Activated naive CD4-positive, alpha-beta T cell treated with anti-CD3 and anti-CD28 coated beads, Interleukin-2, amount 50 U/mL, for 24 hours (primary cell): Measurements from ENCODE around the gene FLRT3.

Source experiments
- H3K27ac Mint-ChIP-seq: one replicate; pipeline ENCODE4 v1.8.0; 2021; ENCODE audit warnings: mild to moderate bottlenecking, mixed read lengths
- H3K27me3 Mint-ChIP-seq: one replicate; pipeline ENCODE4 v1.8.0; 2021; ENCODE audit warnings: mixed read lengths
- H3K36me3 Mint-ChIP-seq: one replicate; pipeline ENCODE4 v1.8.0; 2021; ENCODE audit warnings: mixed read lengths
- H3K4me1 Mint-ChIP-seq: one replicate; pipeline ENCODE4 v1.8.0; 2021; ENCODE audit warnings: mixed read lengths
- H3K4me3 Mint-ChIP-seq: one replicate; pipeline ENCODE4 v1.8.0; 2021; ENCODE audit warnings: mild to moderate bottlenecking, mixed read lengths
- H3K9me3 Mint-ChIP-seq: one replicate; pipeline ENCODE4 v1.8.0; 2021; ENCODE audit warnings: mixed read lengths

Gene FLRT3

DNA sequence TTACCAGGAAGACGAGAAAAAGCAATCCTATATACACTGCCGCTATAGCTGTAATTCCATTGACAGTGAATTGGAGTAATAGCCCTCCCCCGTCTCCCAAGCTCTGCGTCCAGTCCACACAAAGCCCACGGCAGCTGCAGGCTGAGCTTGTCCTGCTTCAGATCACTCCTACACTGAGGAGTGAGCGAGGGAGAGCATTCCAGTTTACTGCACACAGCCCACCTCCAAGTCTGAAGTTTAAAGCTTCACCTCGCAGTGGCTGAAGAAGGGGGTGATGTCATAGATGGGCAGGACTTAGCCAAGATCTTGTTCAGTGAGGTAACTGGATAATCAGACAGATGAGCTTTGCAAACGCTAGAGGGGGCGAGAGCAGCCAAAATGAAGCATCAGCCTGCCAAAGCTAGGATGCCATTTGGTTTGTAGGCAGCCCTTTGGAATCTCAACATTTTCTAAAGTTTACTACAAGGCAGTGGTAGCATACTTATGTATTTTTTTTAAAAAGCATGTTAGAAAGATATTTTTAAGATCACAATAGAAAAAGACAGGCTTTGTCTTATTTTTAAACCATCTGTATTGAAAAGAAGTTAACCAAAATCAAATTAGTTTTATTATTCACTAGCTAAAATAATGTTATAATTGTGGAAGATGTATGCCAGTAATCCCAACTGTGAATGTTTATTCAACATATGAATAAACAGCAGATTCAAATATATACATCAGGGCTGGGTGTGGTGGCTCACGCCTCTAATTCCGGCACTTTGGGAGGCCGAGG, at the start of gene FLRT3:
TSS of gene FLRT3 (minus strand) at position 213 of the 772 bp plus-strand sequence. CDS start 10,106 bp downstream, outside the sequence.
- Mint-ChIP-seq H3K36me3 (no peaks in the 10 kb centered on the region), H3K9me3 (peaks cover 12% of the 10 kb centered on the region), H3K4me3 (no peak within 1 kb of the TSS), H3K4me1 (no peaks in the 10 kb centered on the region), H3K27ac (no peak within 1 kb of the TSS), H3K27me3 (no peaks in the 10 kb centered on the region)

- Mint-ChIP-seq H3K36me3 (peaks cover 1% of the 10 kb centered on the region), H3K27ac (no peak overlapping the region), H3K27me3 (no peaks in the 10 kb centered on the region), H3K4me1 (no peaks in the 10 kb centered on the region), H3K4me3 (no peak overlapping the region), H3K9me3 (peaks cover 14% of the 10 kb centered on the region)
Observed at GRCh38 chr20:14386726-14387125, 49.3 kb upstream of the FLRT3 start.

DNA sequence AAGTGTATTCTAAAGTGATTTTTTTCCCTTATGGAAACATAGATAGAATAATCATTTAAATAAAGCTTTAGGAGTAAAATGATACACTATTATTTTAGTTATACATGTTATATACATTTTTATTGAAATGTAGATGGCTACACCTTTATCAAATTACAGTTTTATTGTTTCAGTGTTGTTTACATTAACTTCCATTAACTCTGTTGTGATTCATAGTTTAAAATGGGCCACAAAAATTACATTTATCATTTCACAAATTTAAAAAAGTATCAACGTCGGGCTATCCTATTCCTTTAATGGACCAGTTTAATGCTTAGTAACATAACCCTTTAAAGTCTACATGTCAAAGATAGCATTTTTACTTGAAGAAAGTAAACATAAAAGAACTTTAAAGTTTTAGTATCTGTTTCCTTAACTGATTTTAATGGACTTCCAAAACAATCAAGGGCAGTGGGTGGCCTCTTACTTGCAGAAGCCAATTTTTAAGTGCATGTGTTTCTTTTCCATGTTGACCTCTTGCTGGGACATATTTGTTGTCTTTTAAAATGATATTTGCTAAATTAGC, 47.8 kb upstream of the FLRT3 start:
- peaks cover 1% of the 10 kb centered on the region for H3K36me3 Mint-ChIP-seq
- H3K27me3 Mint-ChIP-seq = no peaks in the 10 kb centered on the region
- no peak overlapping the region for H3K4me3 Mint-ChIP-seq
- no peak overlapping the region for H3K27ac Mint-ChIP-seq
- peaks cover 9% of the 10 kb centered on the region for H3K9me3 Mint-ChIP-seq
- no peaks in the 10 kb centered on the region for H3K4me1 Mint-ChIP-seq

GRCh38 chr20:14384416-14385175, 47.2 kb upstream of the FLRT3 start:
- H3K4me3 Mint-ChIP-seq = no peak overlapping the region
- H3K4me1 Mint-ChIP-seq = no peaks in the 10 kb centered on the region
- H3K36me3 Mint-ChIP-seq = peaks cover 1% of the 10 kb centered on the region
- no peaks in the 10 kb centered on the region for H3K27me3 Mint-ChIP-seq
- H3K9me3 Mint-ChIP-seq = peaks cover 5% of the 10 kb centered on the region
- H3K27ac Mint-ChIP-seq = no peak overlapping the region

DNA sequence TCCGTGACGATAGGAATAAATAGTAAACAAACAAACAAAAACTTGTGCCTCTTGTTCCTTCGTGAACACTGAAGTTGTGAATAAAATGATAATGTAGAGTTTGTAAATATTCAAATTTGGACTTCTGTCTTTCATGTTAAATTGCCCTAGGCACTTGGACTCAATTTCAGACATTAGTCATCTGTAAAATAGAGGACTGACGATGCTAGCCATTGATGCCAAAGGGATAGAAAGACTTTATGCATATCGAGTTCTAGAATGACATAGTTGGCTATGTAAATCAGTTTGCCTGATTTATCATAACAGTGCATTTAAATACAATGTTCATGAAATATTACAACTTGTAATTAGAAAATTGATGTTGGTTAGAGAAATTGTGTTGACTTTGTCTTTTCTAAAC, 45.9 kb upstream of the FLRT3 start:
- peaks cover 5% of the 10 kb centered on the region for H3K9me3 Mint-ChIP-seq
- no peak overlapping the region for H3K4me3 Mint-ChIP-seq
- H3K27ac Mint-ChIP-seq = no peak overlapping the region
- H3K36me3 Mint-ChIP-seq = no peaks in the 10 kb centered on the region
- H3K4me1 Mint-ChIP-seq = no peaks in the 10 kb centered on the region
- no peaks in the 10 kb centered on the region for H3K27me3 Mint-ChIP-seq

DNA sequence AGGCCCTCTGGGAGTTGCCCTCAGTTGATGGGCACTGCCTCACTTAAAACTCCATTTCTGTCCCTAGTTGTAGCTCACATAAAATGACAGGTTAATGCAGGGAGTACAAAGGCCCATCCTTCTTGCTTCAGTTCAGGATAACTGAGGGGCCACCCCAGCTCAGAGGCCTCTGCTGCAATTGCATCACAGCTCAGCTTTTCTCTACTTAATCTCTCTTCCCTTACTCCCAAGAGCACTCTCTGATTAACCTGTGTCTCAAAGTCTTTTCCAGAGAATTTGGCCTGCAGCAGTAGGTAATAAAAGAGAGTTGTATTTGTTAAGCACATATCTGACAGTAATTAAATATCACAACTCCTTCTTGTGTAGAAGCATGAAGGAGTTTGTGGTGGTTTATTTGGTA, 40.9 kb upstream of the FLRT3 start:
- no peaks in the 10 kb centered on the region for H3K4me1 Mint-ChIP-seq
- H3K4me3 Mint-ChIP-seq = no peak overlapping the region
- no peaks in the 10 kb centered on the region for H3K9me3 Mint-ChIP-seq
- H3K27me3 Mint-ChIP-seq = no peaks in the 10 kb centered on the region
- no peak overlapping the region for H3K27ac Mint-ChIP-seq
- no peaks in the 10 kb centered on the region for H3K36me3 Mint-ChIP-seq

- Mint-ChIP-seq H3K27ac (no peak overlapping the region), H3K9me3 (no peaks in the 10 kb centered on the region), H3K27me3 (no peaks in the 10 kb centered on the region), H3K4me1 (no peaks in the 10 kb centered on the region), H3K36me3 (no peaks in the 10 kb centered on the region), H3K4me3 (no peak overlapping the region)
Observed at GRCh38 chr20:14375416-14375985, 38.1 kb upstream of the FLRT3 start.

DNA sequence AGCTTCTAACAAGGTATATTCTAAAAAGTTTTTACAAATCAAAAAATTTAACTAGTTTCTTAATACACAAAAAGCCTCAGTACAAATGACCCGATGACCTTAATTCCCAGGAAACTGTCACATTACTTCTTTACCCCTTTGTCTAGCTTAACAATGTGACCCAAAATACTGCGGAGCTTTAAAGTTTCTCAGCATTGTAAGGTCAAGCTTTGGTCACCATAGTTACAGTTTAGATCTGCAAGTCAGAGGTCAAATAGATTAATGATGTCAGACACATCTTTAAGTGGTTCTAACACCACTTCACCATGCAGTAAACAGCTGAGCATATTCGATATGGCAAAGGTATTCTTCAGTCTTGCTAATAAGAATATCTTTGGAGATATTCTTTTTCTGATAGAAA, 36.8 kb upstream of the FLRT3 start:
- H3K27ac Mint-ChIP-seq = no peak overlapping the region
- H3K4me3 Mint-ChIP-seq = no peak overlapping the region

DNA sequence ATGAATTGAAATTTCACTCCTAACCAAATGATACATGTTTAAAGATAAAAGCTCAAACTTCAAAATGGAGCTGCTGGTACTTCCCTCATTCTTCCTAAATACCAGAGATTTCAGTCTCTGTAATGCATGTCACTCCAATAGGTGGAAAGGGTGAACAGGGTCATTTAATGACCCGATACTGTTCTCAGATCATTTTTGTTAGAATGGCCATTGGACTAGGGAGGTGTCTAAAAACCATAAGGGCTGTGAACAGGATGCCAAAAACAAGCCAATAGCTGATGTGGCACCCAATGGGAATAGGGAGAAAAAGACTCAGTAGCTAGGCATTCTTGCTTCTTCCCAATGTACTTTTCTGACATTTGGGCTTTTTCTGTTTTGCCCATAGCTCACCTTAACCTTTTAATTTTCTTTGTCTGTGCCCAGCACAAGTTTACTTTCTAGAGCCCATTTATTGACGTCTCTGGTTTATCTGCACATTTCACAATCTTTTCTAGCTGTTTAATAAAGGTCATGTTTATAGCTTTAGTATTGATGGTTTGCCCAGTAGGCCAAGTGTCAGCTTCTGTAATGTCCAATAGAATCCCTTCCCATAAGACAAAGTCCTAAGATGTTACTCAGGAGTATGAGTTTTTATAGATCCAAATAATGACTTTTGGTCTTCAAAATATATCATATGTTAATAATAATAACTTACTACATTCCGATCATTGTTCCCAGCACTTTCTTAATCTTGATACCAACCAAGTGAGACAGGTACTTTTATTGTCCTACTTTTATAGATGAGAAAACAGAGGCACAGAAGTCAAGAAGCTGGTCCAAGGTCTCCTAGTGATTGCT, 24.3 kb upstream of the FLRT3 start:
- no peak overlapping the region for H3K27ac Mint-ChIP-seq
- H3K27me3 Mint-ChIP-seq = no peaks in the 10 kb centered on the region
- H3K9me3 Mint-ChIP-seq = peaks cover 13% of the 10 kb centered on the region
- H3K4me1 Mint-ChIP-seq = no peaks in the 10 kb centered on the region
- H3K36me3 Mint-ChIP-seq = no peaks in the 10 kb centered on the region
- H3K4me3 Mint-ChIP-seq = no peak overlapping the region

More for the DNA sequence above, 36.8 kb upstream of the FLRT3 start:
- H3K4me1 Mint-ChIP-seq = no peaks in the 10 kb centered on the region
- no peaks in the 10 kb centered on the region for H3K9me3 Mint-ChIP-seq
- no peaks in the 10 kb centered on the region for H3K27me3 Mint-ChIP-seq
- H3K36me3 Mint-ChIP-seq = no peaks in the 10 kb centered on the region

DNA sequence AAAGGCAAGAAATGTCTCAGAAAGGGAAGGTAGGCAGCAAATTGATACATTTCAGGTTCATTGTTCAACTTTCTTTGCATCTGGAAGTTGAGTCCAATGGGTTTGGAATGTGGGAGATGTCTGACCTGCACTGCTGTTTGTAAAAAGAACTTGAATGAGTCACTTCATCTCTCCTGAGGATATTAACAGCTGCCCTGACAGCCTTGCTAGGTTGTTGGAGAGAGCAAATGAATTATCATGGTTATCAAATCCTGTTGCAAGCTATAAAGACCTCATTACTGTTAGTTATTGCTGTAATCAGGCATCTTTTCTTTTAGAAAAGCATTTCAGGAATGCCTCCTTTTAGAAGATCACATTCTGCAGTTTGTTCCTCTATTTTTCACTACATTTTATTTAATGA, 23.0 kb upstream of the FLRT3 start:
- Mint-ChIP-seq H3K4me3 (no peak overlapping the region), H3K36me3 (no peaks in the 10 kb centered on the region), H3K27ac (no peak overlapping the region), H3K4me1 (no peaks in the 10 kb centered on the region), H3K9me3 (peaks cover 6% of the 10 kb centered on the region), H3K27me3 (no peaks in the 10 kb centered on the region)

- Mint-ChIP-seq H3K9me3 (peaks cover 11% of the 10 kb centered on the region), H3K36me3 (no peaks in the 10 kb centered on the region), H3K27me3 (no peaks in the 10 kb centered on the region), H3K4me3 (no peak overlapping the region), H3K27ac (no peak overlapping the region), H3K4me1 (no peaks in the 10 kb centered on the region)
Observed at GRCh38 chr20:14355791-14356190, 18.4 kb upstream of the FLRT3 start.

GRCh38 chr20:14344746-14345145, 7.3 kb upstream of the FLRT3 start:
- H3K9me3 Mint-ChIP-seq = peaks cover 11% of the 10 kb centered on the region
- no peak overlapping the region for H3K27ac Mint-ChIP-seq
- H3K4me1 Mint-ChIP-seq = no peaks in the 10 kb centered on the region
- H3K36me3 Mint-ChIP-seq = no peaks in the 10 kb centered on the region
- H3K27me3 Mint-ChIP-seq = no peaks in the 10 kb centered on the region
- no peak overlapping the region for H3K4me3 Mint-ChIP-seq

- H3K4me1 Mint-ChIP-seq = no peaks in the 10 kb centered on the region
- H3K9me3 Mint-ChIP-seq = peaks cover 12% of the 10 kb centered on the region
- H3K36me3 Mint-ChIP-seq = no peaks in the 10 kb centered on the region
- H3K27me3 Mint-ChIP-seq = no peaks in the 10 kb centered on the region
- H3K27ac Mint-ChIP-seq = no peak overlapping the region
- no peak overlapping the region for H3K4me3 Mint-ChIP-seq
Observed at GRCh38 chr20:14343491-14344065, 6.2 kb upstream of the FLRT3 start.

DNA sequence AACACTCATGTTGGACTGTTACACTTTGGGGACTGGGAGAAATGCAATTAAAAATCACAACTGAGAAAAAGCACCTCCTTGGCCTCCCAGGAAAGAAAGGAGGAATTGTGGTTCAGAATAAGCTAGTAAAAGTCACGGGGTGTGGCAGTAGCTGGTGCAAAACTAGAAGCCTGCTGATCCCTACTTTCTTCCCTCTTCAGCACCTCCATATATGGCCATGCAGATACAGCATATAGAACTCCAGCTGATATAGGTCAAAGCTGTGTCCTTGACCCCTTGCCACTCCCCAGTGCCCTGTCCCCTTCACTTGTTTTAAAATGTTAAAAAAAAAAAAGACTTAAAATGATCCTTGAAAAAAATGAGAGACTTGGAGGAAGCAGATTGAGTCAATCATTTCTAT, 5.5 kb upstream of the FLRT3 start:
- H3K4me3 Mint-ChIP-seq = no peak overlapping the region
- H3K27ac Mint-ChIP-seq = no peak overlapping the region
- no peaks in the 10 kb centered on the region for H3K36me3 Mint-ChIP-seq
- H3K27me3 Mint-ChIP-seq = no peaks in the 10 kb centered on the region
- no peaks in the 10 kb centered on the region for H3K4me1 Mint-ChIP-seq
- H3K9me3 Mint-ChIP-seq = peaks cover 12% of the 10 kb centered on the region

DNA sequence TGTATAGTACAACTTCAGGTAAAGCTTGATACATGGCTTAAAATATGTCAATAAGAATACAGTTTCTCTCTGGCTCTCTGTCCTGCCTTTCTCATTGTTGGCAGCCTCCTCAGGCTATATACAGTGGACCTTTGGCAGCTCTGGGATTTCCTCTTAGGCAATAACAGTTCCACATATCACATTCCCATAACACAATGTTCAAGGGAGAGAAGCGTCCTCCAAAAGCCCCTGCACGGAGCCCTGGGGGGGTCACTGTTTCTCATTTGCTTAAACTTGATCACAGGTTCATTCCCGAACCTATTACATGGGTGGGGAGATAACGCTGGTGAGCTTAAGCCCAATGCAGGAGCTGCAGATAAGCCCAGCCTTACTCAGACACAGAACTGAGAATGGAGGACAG, 4.4 kb upstream of the FLRT3 start:
- Mint-ChIP-seq H3K4me3 (no peak overlapping the region), H3K36me3 (no peaks in the 10 kb centered on the region), H3K27me3 (no peaks in the 10 kb centered on the region), H3K27ac (no peak overlapping the region), H3K9me3 (peaks cover 12% of the 10 kb centered on the region), H3K4me1 (no peaks in the 10 kb centered on the region)
